ENCODE data around the gene PPFIA2. TPM values are rescaled to one million over a fixed set of nuclear protein-coding genes. Genes with fewer than 3 reads are reported as not detected.

The PPFIA2 gene
- total RNA-seq, 1 experiment from 2014 or later: not detected

- no peak for ATAC-seq
- ChIA-PET CTCF (no interaction called here), POLR2A (no interaction called here)
- Histone ChIP-seq H3K27ac (ENCODE audit: low read length) (no peak overlapping the region), H3K9me3 (ENCODE audit: control insufficient read depth, insufficient read depth, low read depth, low read length) (no peaks in the 10 kb centered on the region), H3K27me3 (ENCODE audit: control insufficient read depth, insufficient read depth, low read length) (no peaks in the 10 kb centered on the region), H3K36me3 (ENCODE audit: control insufficient read depth, insufficient read depth, low read length) (no peaks in the 10 kb centered on the region), H3K4me1 (ENCODE audit: control insufficient read depth, insufficient read depth, low read length) (no peaks in the 10 kb centered on the region), H3K4me3 (ENCODE audit: low read depth in 2 of 2, low read length in 2 of 2) (no peak overlapping the region)
- no peak for TF ChIP-seq SIN3A (IDR thresholded peaks at IDR 0.05; ENCODE audit: borderline replicate concordance, insufficient read depth, low read depth, low read length)
- no peak for TF ChIP-seq CTCF (IDR thresholded peaks at IDR 0.05)
- TF ChIP-seq REST (IDR thresholded peaks at IDR 0.05; ENCODE audit: insufficient read depth in 1 of 2, low read depth in 2 of 2, low read length in 1 of 2): no peak
- no peak for TF ChIP-seq POLR2AphosphoS5 (IDR thresholded peaks at IDR 0.05; ENCODE audit: low read depth, low read length)
- TF ChIP-seq TCF7L2 (IDR thresholded peaks at IDR 0.05; ENCODE audit: low read depth, low read length): no peak
- in situ Hi-C loops (cut with HindIII; ENCODE audit: low pct_unique_long_range_greater_than_20kb, low sequenced_read_pairs) (no loop called here), intact Hi-C loops (cut with micrococcal nuclease; ENCODE audit: unreplicated experiment) (no loop called here)
- BruUV-seq (replicated peaks): no TSS peak
- no peak for DNase-seq (ENCODE audit: low read depth, low spot score)
Observed at GRCh38 chr12:81683881-81684280, 75.3 kb downstream of the PPFIA2 start.

- POLR2A ChIA-PET: no interaction called here
- Histone ChIP-seq H3K4me3 (ENCODE audit: low read depth in 2 of 2, low read length in 2 of 2) (no peak overlapping the region), H3K4me1 (ENCODE audit: control insufficient read depth, insufficient read depth, low read length) (no peaks in the 10 kb centered on the region), H3K9me3 (ENCODE audit: control insufficient read depth, insufficient read depth, low read depth, low read length) (no peaks in the 10 kb centered on the region), H3K27ac (ENCODE audit: low read length) (no peak overlapping the region), H3K36me3 (ENCODE audit: control insufficient read depth, insufficient read depth, low read length) (no peaks in the 10 kb centered on the region), H3K27me3 (ENCODE audit: control insufficient read depth, insufficient read depth, low read length) (no peaks in the 10 kb centered on the region)
- intact Hi-C loops (cut with micrococcal nuclease; ENCODE audit: unreplicated experiment): no loop called here
- no TSS peak for BruUV-seq (replicated peaks)
- TF ChIP-seq TCF7L2 (IDR thresholded peaks at IDR 0.05; ENCODE audit: low read depth, low read length) (no peak), REST (IDR thresholded peaks at IDR 0.05; ENCODE audit: insufficient read depth in 1 of 2, low read depth in 2 of 2, low read length in 1 of 2) (no peak), POLR2AphosphoS5 (IDR thresholded peaks at IDR 0.05; ENCODE audit: low read depth, low read length) (no peak), CTCF (IDR thresholded peaks at IDR 0.05) (no peak), SIN3A (IDR thresholded peaks at IDR 0.05; ENCODE audit: borderline replicate concordance, insufficient read depth, low read depth, low read length) (no peak)
- CTCF ChIA-PET: no interaction called here
- DNase-seq (ENCODE audit: low read depth, low spot score): no peak
- no peak for ATAC-seq
- in situ Hi-C loops (cut with HindIII; ENCODE audit: low pct_unique_long_range_greater_than_20kb, low sequenced_read_pairs): no loop called here
Observed at GRCh38 chr12:81679614-81680013, 79.5 kb downstream of the PPFIA2 start.

Data from Panc1 (cell line).